Testis (tissue), 3 donors: ENCODE data around the gene LSR. TPM values are rescaled to one million over a fixed set of nuclear protein-coding genes. Genes with fewer than 3 reads are reported as not detected.

Experiments used
- DNase-seq: peaks from one replicate; pipeline ENCODE4 v3.0.0-alpha.2; 2019
- H3K27ac ChIP-seq, 2 donors: fragments of 200-600 bp; sonication (generic); one replicate each; pipeline ENCODE4 v1.5.1; 2019
- H3K27me3 ChIP-seq: fragments of 200-600 bp; sonication (generic); one replicate; pipeline ENCODE4 v1.5.1; 2019
- H3K36me3 ChIP-seq: fragments of 200-600 bp; sonication (generic); one replicate; pipeline ENCODE4 v1.5.1; 2017; ENCODE audit warnings: low read depth; ENCODE audit errors: missing control alignments
- H3K4me1 ChIP-seq: fragments of 200-600 bp; sonication (generic); one replicate; pipeline ENCODE4 v1.5.1; 2019
- H3K4me3 ChIP-seq, 2 donors: fragments of 200-600 bp; sonication (generic); one replicate each; pipeline ENCODE4 v1.5.1; 2017 to 2019
- H3K9me3 ChIP-seq: fragments of 200-600 bp; sonication (generic); one replicate; pipeline ENCODE4 v1.5.1; 2017
- CTCF ChIP-seq, 3 experiments: fragments of 450-650 bp in 2 of 3; fragments of 200-600 bp in 1 of 3; sonication (generic) in 1 of 3; IDR thresholded peaks; one replicate each; pipeline ENCODE4 v1.5.1; 2016 to 2019; ENCODE audit warnings: antibody characterized with exemption in 3 of 3, mild to moderate bottlenecking in 2 of 3, moderate library complexity in 1 of 3
- POLR2A ChIP-seq: fragments of 450-650 bp; IDR thresholded peaks from one replicate; pipeline ENCODE4 v1.6.1; 2017; ENCODE audit warnings: antibody characterized with exemption, mild to moderate bottlenecking, moderate library complexity
- WGBS, 2 donors: methylation state at CpG; one replicate each; pipeline ENCODE4 v1.1.5; 2018; 5-methylcytosine and 5-hydroxymethylcytosine counted together
- intact Hi-C: fragments of 100-400 bp; cut with DNase I; formaldehyde crosslinking; loops from one replicate; pipeline ENCODE4 v1.15.1; 2023; ENCODE audit warnings: low total_unique reads
- polyA plus RNA-seq: library from polyadenylated mRNA; stranded (reverse); fragments of 350-450 nt; fragmentation: Illumina TruSeq; extraction: RNeasy Lipid Tissue Mini Kit (QIAGEN cat#74804); gene quantifications from one replicate; pipeline ENCODE4 v1.2.3, GENCODE V29; 2014; ENCODE audit warnings: low read depth, low replicate concordance; ENCODE audit not compliant: insufficient read depth
- total RNA-seq, 2 donors: library from RNA; depleted of rRNA; stranded (reverse); fragments of >200 nt; gene quantifications; one replicate each; pipeline ENCODE4 v1.2.3, GENCODE V29; 2016

Gene LSR
- total and polyA plus RNA-seq, 3 donors from 2014 or later: 85.7 to 195 (median 154) TPM

GRCh38 chr19:35314031-35314430 lies 65.2 kb downstream of the LSR start:
- Histone ChIP-seq H3K27me3 (no peaks in the 10 kb centered on the region), H3K9me3 (no peaks in the 10 kb centered on the region), H3K4me3 (no peak overlapping the region), H3K27ac (no peak overlapping the region), H3K36me3 (no peaks in the 10 kb centered on the region), H3K4me1 (peaks cover 32% of the 10 kb centered on the region)
- no peak for TF ChIP-seq CTCF (IDR thresholded peaks at IDR 0.05)
- TF ChIP-seq POLR2A: no peak
- 77 to 84% methylated on average over 8 of the region's 8 CpGs for WGBS, 2 donors
- intact Hi-C loops: no loop called here
- no peak for DNase-seq

- Histone ChIP-seq H3K4me3 (no peak overlapping the region), H3K36me3 (no peaks in the 10 kb centered on the region), H3K9me3 (no peaks in the 10 kb centered on the region), H3K4me1 (peaks cover 25% of the 10 kb centered on the region), H3K27ac (no peak overlapping the region), H3K27me3 (no peaks in the 10 kb centered on the region)
- DNase-seq: no peak
- 86 to 88% methylated on average over 10 of the region's 10 CpGs for WGBS, 2 donors
- no peak for TF ChIP-seq POLR2A
- intact Hi-C loops: no loop called here
Measured at GRCh38 chr19:35314858-35315470, 66.2 kb downstream of the LSR start.

- Histone ChIP-seq H3K9me3 (no peaks in the 10 kb centered on the region), H3K4me1 (peaks cover 19% of the 10 kb centered on the region), H3K27me3 (no peaks in the 10 kb centered on the region), H3K4me3 (no peak overlapping the region), H3K27ac (no peak overlapping the region), H3K36me3 (no peaks in the 10 kb centered on the region)
- no peak for DNase-seq
- intact Hi-C loops: no loop called here
- TF ChIP-seq POLR2A (no peak), CTCF (IDR thresholded peaks at IDR 0.05) (no peak)
- WGBS, 2 donors: 67 to 80% methylated on average over 2 to 9 of the region's 9 CpGs
Measured at GRCh38 chr19:35315883-35316282, 67.1 kb downstream of the LSR start.

GRCh38 chr19:35316560-35316959 lies 67.8 kb downstream of the LSR start:
- Histone ChIP-seq H3K27me3 (no peaks in the 10 kb centered on the region), H3K4me1 (peaks cover 12% of the 10 kb centered on the region), H3K27ac (no peak overlapping the region), H3K36me3 (no peaks in the 10 kb centered on the region), H3K9me3 (no peaks in the 10 kb centered on the region), H3K4me3 (no peak overlapping the region)
- TF ChIP-seq POLR2A: no peak
- no peak for TF ChIP-seq CTCF (IDR thresholded peaks at IDR 0.05)
- DNase-seq: no peak
- intact Hi-C loops: no loop called here
- 88 to 91% methylated on average over 9 of the region's 9 CpGs for WGBS, 2 donors

Other genes starting within 250 kb of the LSR start
- 10 to 100 TPM; 92.4 to 99.3 TPM for gene GRAMD1A, start 248.7 kb upstream of the LSR start, total RNA-seq
- gene GRAMD1A, start 248.7 kb upstream of the LSR start, polyA plus RNA-seq: 62.8 TPM
- gene SCN1B, start 218.5 kb upstream of the LSR start, total RNA-seq: 1 to 10 TPM; 3.5 to 6.6 TPM
- gene SCN1B, start 218.5 kb upstream of the LSR start, polyA plus RNA-seq: 7.5 TPM
- gene HPN, start 207.3 kb upstream of the LSR start, total RNA-seq: 1 to 10 TPM in 1 of 2 donors, under 1 TPM in 1; 0.79 to 1.7 TPM
- gene HPN, start 207.3 kb upstream of the LSR start, polyA plus RNA-seq: 8.2 TPM
- 1 to 10 TPM in 1 of 2 donors, not detected in 1; 2.6 TPM for gene FXYD3, start 133.2 kb upstream of the LSR start, total RNA-seq
- not detected for gene FXYD3, start 133.2 kb upstream of the LSR start, polyA plus RNA-seq
- 1 to 10 TPM; 4.5 to 7.9 TPM for gene LGI4, start 113.9 kb upstream of the LSR start, total RNA-seq
- gene LGI4, start 113.9 kb upstream of the LSR start, polyA plus RNA-seq: 4.5 TPM
- gene FXYD1, start 110.2 kb upstream of the LSR start, total RNA-seq: 10 to 100 TPM in 1 of 2 donors, 1 to 10 TPM in 1; 2.3 to 11.1 TPM
- gene FXYD1, start 110.2 kb upstream of the LSR start, polyA plus RNA-seq: 48.5 TPM
- 1 to 10 TPM in 1 of 2 donors, not detected in 1; 1.2 TPM for gene FXYD7, start 105.7 kb upstream of the LSR start, total RNA-seq
- 2.1 TPM for gene FXYD7, start 105.7 kb upstream of the LSR start, polyA plus RNA-seq
- gene FXYD5, start 94.3 kb upstream of the LSR start, total RNA-seq: 10 to 100 TPM in 1 of 2 donors, 1 to 10 TPM in 1; 5.7 to 17.5 TPM
- gene FXYD5, start 94.3 kb upstream of the LSR start, polyA plus RNA-seq: 38.1 TPM
- 100 to 1,000 TPM in 1 of 2 donors, 10 to 100 TPM in 1; 18.4 to 105 TPM for gene FAM187B, start 20.3 kb upstream of the LSR start, total RNA-seq
- gene FAM187B, start 20.3 kb upstream of the LSR start, polyA plus RNA-seq: 79.2 TPM
- gene USF2, start 20.0 kb downstream of the LSR start, total RNA-seq: 100 to 1,000 TPM; 105 to 123 TPM
- gene USF2, start 20.0 kb downstream of the LSR start, polyA plus RNA-seq: 83.1 TPM
- not detected for gene HAMP, start 33.5 kb downstream of the LSR start, total RNA-seq
- gene HAMP, start 33.5 kb downstream of the LSR start, polyA plus RNA-seq: 1.6 TPM
- 10 to 100 TPM; 10.8 to 18.4 TPM for gene MAG, start 43.2 kb downstream of the LSR start, total RNA-seq
- 5.4 TPM for gene MAG, start 43.2 kb downstream of the LSR start, polyA plus RNA-seq
- gene CD22, start 80.2 kb downstream of the LSR start, total RNA-seq: 10 to 100 TPM; 15.0 TPM
- gene CD22, start 80.2 kb downstream of the LSR start, polyA plus RNA-seq: 10.1 TPM
- under 1 TPM; 0.31 to 0.81 TPM for gene FFAR1, start 98.9 kb downstream of the LSR start, total RNA-seq
- 0.26 TPM for gene FFAR1, start 98.9 kb downstream of the LSR start, polyA plus RNA-seq
- gene FFAR3, start 109.5 kb downstream of the LSR start, total RNA-seq: under 1 TPM; 0.25 to 0.47 TPM
- gene FFAR3, start 109.5 kb downstream of the LSR start, polyA plus RNA-seq: not detected
- not detected for gene GPR42, start 122.1 kb downstream of the LSR start, total RNA-seq
- not detected for gene GPR42, start 122.1 kb downstream of the LSR start, polyA plus RNA-seq
- gene FFAR2, start 199.3 kb downstream of the LSR start, total RNA-seq: not detected
- 0.20 TPM for gene FFAR2, start 199.3 kb downstream of the LSR start, polyA plus RNA-seq
- 1 to 10 TPM; 2.7 to 5.6 TPM for gene KRTDAP, start 241.5 kb downstream of the LSR start, total RNA-seq
- 14.5 TPM for gene KRTDAP, start 241.5 kb downstream of the LSR start, polyA plus RNA-seq